ENCODE data around the gene SPTY2D1.

DNA sequence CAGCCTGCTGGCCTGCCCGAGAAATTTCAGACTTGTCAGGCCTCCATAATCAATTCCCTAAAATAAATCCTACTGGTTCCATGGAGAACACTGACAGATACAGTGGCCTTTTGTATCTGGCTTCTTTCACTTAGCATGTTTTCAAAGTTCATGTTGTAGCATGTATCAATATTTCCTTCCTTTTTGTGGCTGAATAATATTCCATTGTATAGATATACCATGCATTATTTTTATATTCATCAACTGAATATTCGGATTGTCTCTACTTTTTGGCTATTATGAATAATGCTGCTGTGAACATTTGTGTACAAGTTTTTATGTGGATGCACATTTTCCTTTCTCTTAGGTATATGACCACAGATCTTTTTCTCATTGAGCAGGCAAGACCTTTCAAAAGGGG, 10.4 kb downstream of the SPTY2D1 start:
- TF ChIP-seq EZH2 (IDR thresholded peaks at IDR 0.05; ENCODE audit: low read length, unreplicated experiment) = no peak
- TF ChIP-seq, protein P1, sequence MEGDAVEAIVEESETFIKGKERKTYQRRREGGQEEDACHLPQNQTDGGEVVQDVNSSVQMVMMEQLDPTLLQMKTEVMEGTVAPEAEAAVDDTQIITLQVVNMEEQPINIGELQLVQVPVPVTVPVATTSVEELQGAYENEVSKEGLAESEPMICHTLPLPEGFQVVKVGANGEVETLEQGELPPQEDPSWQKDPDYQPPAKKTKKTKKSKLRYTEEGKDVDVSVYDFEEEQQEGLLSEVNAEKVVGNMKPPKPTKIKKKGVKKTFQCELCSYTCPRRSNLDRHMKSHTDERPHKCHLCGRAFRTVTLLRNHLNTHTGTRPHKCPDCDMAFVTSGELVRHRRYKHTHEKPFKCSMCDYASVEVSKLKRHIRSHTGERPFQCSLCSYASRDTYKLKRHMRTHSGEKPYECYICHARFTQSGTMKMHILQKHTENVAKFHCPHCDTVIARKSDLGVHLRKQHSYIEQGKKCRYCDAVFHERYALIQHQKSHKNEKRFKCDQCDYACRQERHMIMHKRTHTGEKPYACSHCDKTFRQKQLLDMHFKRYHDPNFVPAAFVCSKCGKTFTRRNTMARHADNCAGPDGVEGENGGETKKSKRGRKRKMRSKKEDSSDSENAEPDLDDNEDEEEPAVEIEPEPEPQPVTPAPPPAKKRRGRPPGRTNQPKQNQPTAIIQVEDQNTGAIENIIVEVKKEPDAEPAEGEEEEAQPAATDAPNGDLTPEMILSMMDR (conservative IDR thresholded peaks at IDR 0.05; ENCODE audit: low read depth, low read length) = no peak

Measured in PC-3 (cell line).